HG02678 (cell line): ENCODE results near the gene LARGE2.

ENCODE experiments used
- ATAC-seq: cut with Tn5 transposase; IDR thresholded peaks from one replicate; pipeline ENCODE4 v1.9.1; 2021; ENCODE audit warnings: mild to moderate bottlenecking, moderate library complexity; ENCODE audit not compliant: unreplicated experiment

LARGE2 gene

DNA sequence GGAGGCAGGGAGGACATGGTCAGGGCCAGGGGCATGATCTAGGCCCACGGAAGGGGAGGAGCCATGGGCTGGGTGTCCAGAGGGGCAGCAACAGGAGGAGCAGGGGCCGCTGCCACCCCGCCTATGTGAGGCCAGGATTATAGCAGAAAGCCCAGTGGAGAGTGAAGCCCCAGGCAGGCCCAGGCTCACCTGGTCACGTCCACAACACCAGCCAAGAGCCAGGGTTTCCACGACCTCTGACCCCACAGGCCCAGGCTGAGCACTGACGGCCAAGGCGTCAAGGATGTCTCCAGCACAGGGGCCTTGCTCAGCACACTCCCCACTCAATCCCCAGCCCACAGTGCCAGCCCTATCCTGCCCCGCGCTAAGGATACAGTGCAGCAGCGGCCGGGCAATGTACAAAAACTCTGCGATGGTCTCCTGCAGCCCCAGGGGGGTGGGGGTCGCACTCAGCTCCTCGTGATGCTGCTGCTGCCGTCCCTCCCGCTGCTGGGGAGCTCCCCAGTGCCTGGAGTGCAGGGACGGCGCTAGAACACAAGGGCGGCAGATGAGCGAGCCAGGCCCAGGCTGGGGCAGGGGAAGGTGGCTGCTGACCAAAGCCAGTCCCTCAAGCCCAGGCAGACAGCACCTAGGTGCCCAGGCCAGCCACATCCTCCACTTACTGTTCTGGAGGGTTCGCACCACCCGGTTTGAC lies 8.4 kb upstream of the LARGE2 start:
- ATAC-seq: no peak

DNA sequence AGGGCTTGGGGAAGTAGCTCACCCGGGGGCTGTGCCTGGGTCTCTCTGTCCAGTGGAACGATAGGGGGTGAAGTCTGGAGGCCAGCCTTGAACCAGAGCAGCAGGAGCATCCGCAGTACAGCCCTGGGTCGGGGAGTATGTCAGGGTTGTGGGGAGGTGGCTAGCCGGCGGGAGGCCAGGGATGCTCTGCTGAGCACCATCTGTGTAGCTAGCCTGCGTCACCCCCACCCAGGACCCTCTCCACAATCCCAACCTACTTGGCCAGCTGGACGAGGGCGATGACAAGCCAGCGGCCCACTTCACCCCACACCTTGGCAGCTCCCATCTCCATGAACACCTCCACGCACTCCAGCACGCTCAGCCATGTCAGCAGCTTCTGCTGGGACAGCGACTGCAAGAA lies 7.0 kb upstream of the LARGE2 start:
- no peak for ATAC-seq

- no peak for ATAC-seq
Measured at GRCh38 chr11:45917286-45917622, 5.2 kb upstream of the LARGE2 start.

DNA sequence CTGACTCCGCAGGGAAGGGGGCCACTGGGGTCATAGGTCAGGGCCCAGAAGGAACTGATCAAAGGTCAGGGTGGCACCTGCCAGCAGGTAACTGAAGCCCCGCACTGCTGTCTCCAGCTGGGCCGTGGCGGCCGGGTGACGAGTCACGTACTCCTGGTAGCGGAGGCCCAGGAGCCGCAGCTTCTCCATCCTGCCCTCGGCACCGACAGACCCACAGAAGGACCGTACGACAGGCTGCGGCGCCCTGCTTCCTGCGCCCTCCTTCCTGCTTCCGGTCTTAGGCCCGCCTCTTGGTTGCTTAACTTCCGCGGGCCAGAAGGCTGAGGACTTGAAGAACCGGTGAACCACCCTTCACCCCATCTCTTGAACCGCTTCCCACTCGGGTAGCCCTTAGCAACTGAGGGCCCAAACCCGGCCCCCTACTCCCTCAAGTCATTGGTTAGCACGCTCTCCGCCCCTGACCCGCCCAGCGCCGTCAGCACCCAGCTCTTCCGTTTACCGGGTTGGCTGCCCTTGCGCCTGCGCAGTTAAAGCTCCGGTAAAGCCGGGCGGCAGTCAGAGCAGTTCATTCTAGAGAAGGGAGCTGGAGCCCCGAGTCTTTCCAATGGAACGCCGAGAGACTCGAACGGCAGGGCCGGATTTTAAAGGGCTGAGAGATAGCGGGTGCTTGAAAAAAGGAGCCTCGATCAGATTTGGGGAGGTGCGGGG lies 4.7 kb upstream of the LARGE2 start, which contains the start of gene PEX16:
PEX16 (minus strand) TSS at position 255 of the 708 bp plus-strand sequence; CDS start at position 189, 66 bp downstream.
- ATAC-seq: peak; percentile 85

DNA sequence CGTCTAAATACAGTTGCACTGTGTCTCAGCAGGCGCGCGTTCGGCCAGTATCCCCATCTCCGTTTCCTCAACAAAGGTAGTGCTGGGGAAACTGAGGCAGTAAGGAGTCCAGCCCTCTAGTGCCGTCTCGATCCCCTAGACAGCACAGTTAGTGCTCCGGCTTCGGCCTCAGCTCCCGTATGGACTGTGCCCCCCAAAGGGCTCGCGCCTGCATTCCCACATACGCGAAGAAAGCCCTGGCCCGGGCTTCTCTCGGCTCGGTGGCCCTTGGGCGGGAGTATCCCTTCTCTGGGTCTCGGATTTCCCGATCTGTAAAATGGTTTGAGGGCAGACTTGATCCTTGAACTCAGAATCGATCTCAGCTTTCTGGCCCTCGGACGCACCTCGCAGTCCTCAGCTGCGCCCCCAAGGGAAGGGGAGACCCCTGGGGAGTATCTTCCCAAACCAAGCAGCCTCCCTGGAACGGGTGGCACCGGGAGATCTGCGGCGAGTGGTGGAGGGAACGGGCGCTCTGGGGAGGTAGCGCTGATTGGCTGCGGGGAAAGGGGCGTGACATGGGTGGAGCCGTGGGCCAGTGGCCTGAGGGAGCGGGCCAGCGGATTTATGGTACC lies 4.0 kb upstream of the LARGE2 start:
- ATAC-seq: peak; percentile 40

DNA sequence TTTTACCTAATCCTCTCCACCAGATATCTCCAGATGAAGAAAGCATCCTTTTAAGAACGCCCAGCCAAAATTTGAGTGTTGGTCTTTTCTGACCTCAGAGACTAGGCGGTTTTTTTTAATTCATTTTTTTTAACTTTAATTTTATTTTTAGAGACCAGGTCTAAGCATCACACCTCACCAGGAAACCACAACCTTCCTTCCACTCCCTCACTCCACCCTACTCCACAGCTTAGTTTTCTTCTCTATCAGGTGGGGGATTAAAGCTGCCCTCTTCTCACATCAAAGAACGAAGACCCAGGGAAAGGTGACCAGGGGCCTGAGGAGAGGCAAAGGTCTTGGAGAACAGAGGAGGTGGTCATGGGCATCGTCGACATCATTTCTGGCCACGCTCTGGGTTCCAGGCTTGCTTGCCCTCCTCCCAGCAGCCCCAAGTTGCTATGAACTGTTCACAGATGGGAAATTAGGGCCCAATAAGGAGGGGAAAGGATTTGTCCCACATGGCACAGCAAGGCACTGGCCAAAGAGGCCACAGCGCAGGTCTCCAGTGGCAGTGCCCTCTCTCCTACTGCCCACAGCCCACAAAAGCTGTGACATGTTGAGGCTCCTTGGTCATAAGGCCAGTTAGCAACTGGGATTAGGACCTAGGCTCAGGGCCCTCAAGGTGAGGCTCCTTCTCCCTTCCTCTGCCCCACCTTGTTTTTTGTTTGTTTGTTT lies 3.3 kb upstream of the LARGE2 start:
- ATAC-seq: no peak

- no peak for ATAC-seq
Measured at GRCh38 chr11:45919806-45920530, 2.5 kb upstream of the LARGE2 start.

GRCh38 chr11:45920531-45921477 lies 1.7 kb upstream of the LARGE2 start:
- no peak for ATAC-seq

GRCh38 chr11:45921561-45922424 lies 663 bp upstream of the LARGE2 start:
- ATAC-seq: no peak

DNA sequence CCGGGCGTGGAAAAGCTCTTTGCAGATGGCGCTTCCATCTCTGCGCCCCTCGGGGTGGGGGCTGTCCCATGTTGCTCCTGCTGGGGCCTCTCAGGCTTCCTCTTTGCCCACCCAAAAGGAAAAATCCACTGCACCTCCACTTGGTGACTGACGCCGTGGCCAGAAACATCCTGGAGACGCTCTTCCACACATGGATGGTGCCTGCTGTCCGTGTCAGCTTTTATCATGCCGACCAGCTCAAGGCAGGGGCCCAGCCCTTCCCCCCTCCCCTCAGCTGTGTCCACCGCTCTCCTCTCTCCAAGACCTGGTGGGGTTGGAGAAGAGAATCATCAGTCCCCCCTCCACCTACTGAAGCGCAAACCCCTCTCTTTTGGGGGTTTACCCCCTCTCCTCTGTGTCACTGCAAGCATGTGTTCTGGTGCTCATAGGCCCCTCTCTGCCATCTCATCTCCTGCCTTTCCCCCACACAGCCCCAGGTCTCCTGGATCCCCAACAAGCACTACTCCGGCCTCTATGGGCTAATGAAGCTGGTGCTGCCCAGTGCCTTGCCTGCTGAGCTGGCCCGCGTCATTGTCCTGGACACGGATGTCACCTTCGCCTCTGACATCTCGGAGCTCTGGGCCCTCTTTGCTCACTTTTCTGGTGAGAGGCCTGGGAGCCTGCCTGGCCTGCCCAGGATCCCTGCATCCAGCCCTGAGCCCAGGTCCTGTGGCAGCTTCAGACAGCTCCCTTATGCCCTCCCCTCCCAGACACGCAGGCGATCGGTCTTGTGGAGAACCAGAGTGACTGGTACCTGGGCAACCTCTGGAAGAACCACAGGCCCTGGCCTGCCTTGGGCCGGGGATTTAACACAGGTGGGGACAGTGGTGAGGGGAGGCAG lies 1.8 kb downstream of the LARGE2 start:
- ATAC-seq: no peak

- no peak for ATAC-seq
Measured at GRCh38 chr11:45924927-45925326, 2.5 kb downstream of the LARGE2 start.

DNA sequence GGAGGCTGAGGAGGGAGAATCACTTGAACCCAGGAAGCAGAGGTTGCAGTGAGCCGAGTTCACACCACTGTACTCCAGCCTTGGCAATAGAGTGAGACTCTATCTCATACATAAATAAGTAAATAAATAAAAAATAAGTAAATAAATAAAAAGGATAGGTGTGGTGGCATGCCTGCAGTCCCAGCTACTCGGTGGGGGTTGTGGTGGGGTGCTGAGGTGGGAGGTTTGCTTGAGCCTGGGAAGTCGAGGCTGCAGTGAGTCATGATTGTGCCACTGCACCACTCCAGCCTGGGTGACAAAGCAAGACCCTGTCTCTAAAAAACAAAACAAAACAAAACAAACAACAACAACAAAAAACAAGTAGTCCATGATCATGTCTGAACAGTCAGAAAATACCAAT lies 3.1 kb downstream of the LARGE2 start:
- no peak for ATAC-seq

DNA sequence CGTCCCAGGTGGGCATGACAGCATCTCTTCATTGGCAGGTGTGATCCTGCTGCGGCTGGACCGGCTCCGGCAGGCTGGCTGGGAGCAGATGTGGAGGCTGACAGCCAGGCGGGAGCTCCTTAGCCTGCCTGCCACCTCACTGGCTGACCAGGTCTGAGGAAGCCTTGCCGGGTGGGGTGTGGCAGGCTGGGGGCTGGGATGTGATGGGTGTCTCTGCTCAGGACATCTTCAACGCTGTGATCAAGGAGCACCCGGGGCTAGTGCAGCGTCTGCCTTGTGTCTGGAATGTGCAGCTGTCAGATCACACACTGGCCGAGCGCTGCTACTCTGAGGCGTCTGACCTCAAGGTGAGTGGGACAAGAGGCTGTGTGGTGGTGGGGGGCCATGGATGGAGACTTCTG lies 3.5 kb downstream of the LARGE2 start:
- no peak for ATAC-seq

DNA sequence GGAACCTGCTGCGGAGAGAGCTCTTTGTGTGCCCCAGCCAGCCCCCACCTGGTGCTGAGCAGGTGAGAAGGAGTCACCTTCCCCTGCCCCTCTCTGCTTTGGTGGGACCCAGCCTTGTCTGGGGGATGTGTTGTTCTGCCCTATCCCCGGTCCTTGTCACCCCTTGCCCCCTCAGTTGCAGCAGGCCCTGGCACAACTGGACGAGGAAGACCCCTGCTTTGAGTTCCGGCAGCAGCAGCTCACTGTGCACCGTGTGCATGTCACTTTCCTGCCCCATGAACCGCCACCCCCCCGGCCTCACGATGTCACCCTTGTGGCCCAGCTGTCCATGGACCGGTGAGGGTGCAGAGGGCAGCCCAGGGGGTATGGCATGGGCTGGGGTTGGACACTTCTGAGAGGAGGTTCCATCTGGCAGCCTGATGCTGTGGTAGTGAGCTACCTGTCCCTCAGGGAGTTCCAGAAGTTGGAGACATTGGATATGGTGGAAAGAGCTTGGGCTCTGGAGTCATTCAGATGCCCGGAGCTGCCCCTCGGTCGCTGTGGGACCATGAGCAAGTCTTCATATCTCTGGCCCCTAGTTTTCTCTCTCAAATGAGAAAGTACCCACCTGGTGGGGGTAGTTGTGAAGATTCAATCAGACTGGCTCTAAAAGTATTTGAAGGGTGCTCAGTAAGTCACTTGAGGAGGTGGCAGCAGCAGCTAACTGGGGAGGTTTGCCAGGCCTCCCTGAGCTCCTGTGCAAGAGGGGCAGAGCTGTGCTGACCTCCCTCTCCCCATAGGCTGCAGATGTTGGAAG lies 4.3 kb downstream of the LARGE2 start:
- ATAC-seq: no peak

DNA sequence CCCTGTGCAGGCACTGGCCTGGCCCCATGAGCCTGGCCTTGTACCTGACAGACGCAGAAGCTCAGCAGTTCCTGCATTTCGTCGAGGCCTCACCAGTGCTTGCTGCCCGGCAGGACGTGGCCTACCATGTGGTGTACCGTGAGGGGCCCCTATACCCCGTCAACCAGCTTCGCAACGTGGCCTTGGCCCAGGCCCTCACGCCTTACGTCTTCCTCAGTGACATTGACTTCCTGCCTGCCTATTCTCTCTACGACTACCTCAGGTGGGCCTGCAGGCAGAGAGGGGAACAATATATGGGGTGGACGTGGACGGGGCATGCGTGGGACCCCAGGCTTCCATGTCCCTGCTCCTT lies 4.9 kb downstream of the LARGE2 start:
- ATAC-seq: no peak

GRCh38 chr11:45927684-45928413 lies 5.4 kb downstream of the LARGE2 start:
- no peak for ATAC-seq
